Measurements from ENCODE around the gene DNAH1.

GRCh38 chr3:52308308-52308707 is 7.8 kb upstream of the DNAH1 start:
- TF ChIP-seq POLR2AphosphoS5 (IDR thresholded peaks at IDR 0.05) = no peak
- no peak for TF ChIP-seq POLR2A (IDR thresholded peaks at IDR 0.05)
